Loucy (cell line): ENCODE data around the gene DTNA.

ENCODE experiments used
- H2AFZ ChIP-seq: fragments of 200-600 bp; sonication (generic); 2 replicates; pipeline ENCODE4 v1.6.0; 2016; ENCODE audit warnings: antibody characterized with exemption, mild to moderate bottlenecking, low read length, moderate library complexity
- H3F3A ChIP-seq: fragments of 200-600 bp; 2 replicates; pipeline ENCODE4 v1.6.0; 2016; ENCODE audit warnings: antibody characterized with exemption, low read depth, mild to moderate bottlenecking
- H3K27me3 ChIP-seq: fragments of 200-600 bp; sonication (generic); 2 replicates; pipeline ENCODE4 v1.6.1; 2014; ENCODE audit warnings: low read length, mild to moderate bottlenecking; ENCODE audit not compliant: insufficient read depth, poor library complexity, severe bottlenecking
- H3K36me3 ChIP-seq: fragments of 200-600 bp; sonication (generic); 2 replicates; pipeline ENCODE4 v1.6.1; 2016; ENCODE audit warnings: low read length; ENCODE audit not compliant: insufficient read depth
- H3K4me1 ChIP-seq: fragments of 200-600 bp; sonication (generic); 2 replicates; pipeline ENCODE4 v1.5.1; 2014; ENCODE audit warnings: low read length, mild to moderate bottlenecking; ENCODE audit not compliant: insufficient read depth, poor library complexity, severe bottlenecking
- H3K4me2 ChIP-seq: fragments of 200-600 bp; sonication (generic); 2 replicates; pipeline ENCODE4 v1.6.0; 2014; ENCODE audit warnings: antibody characterized with exemption, low read length, low read depth, mild to moderate bottlenecking; ENCODE audit not compliant: poor library complexity, severe bottlenecking
- H3K4me3 ChIP-seq: fragments of 200-600 bp; sonication (generic); 2 replicates; pipeline ENCODE4 v1.5.1; 2014; ENCODE audit warnings: low read length, mild to moderate bottlenecking, mixed read lengths; ENCODE audit not compliant: poor library complexity, severe bottlenecking
- H3K79me2 ChIP-seq: fragments of 200-600 bp; sonication (generic); 2 replicates; pipeline ENCODE4 v1.6.1; 2014; ENCODE audit warnings: low read length; ENCODE audit not compliant: insufficient read depth
- H3K9ac ChIP-seq: fragments of 200-600 bp; sonication (generic); 2 replicates; pipeline ENCODE4 v1.6.0; 2014; ENCODE audit warnings: mild to moderate bottlenecking, low read depth, low read length, moderate library complexity; ENCODE audit not compliant: poor library complexity, severe bottlenecking
- H3K9me2 ChIP-seq: fragments of 200-600 bp; sonication (generic); replicated peaks from 2 replicates; pipeline ENCODE4 v1.6.1; 2016; ENCODE audit warnings: low read depth, low read length, mixed read lengths
- H3K9me3 ChIP-seq: fragments of 200-600 bp; sonication (generic); 2 replicates; pipeline ENCODE4 v1.6.1; 2014; ENCODE audit warnings: mild to moderate bottlenecking, antibody characterized with exemption, low read length, low read depth; ENCODE audit not compliant: insufficient read depth
- H4K20me1 ChIP-seq: fragments of 200-600 bp; sonication (generic); 2 replicates; pipeline ENCODE4 v1.6.0; 2014; ENCODE audit warnings: antibody characterized with exemption, low read length, mild to moderate bottlenecking; ENCODE audit not compliant: insufficient read depth, poor library complexity, severe bottlenecking
- EZH2phosphoT487 ChIP-seq: fragments of 200-600 bp; IDR thresholded peaks from 2 replicates; pipeline ENCODE4 v1.6.1; 2018; ENCODE audit warnings: antibody characterized with exemption, mild to moderate bottlenecking, moderate library complexity, borderline replicate concordance
- TF ChIP-seq, protein P1 (sequence below): fragments of 200-600 bp; sonication (generic); conservative IDR thresholded peaks from 2 replicates; pipeline ENCODE4 v1.5.1; 2014; ENCODE audit warnings: mild to moderate bottlenecking, antibody characterized with exemption, low read length

The DTNA gene

DNA sequence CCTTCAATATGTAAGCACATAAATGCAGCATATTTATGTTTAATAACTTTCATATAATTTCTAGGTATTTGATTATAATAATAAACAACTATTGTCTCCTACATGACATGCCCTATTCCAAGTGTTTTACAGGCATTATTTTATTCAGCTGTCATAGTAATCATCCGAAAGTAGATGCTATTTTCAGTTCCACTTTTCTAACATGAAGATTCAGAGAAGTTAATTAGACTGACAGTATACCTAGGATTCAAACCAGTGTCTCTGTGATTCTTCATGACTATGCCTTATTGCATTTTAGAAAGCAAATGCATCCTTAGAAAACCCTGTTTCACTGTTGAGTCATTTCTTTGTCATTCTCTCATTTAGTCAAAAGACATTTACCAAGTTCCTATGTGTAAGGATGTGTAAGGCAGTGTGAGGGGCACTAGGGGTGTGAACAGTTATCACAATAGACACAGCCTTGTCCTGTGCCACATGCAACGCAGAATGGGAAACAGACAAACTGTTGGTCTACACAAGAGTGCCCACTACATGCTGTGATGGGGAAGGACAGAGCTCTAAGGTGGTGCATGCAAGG, 79.8 kb downstream of the DTNA start:
- H3K27me3 ChIP-seq, result no peaks in the 10 kb centered on the region
- no peak overlapping the region for H2AFZ ChIP-seq
- no peaks in the 10 kb centered on the region for H3K79me2 ChIP-seq
- no peaks in the 10 kb centered on the region for H4K20me1 ChIP-seq
- H3F3A ChIP-seq, result no peaks in the 10 kb centered on the region
- no peak overlapping the region for H3K4me3 ChIP-seq
- H3K36me3 ChIP-seq, result no peaks in the 10 kb centered on the region
- no peaks in the 10 kb centered on the region for H3K9me2 ChIP-seq
- no peak overlapping the region for H3K9ac ChIP-seq
- H3K4me2 ChIP-seq, result no peak overlapping the region
- no peak for TF ChIP-seq EZH2phosphoT487
- TF ChIP-seq, protein P1, sequence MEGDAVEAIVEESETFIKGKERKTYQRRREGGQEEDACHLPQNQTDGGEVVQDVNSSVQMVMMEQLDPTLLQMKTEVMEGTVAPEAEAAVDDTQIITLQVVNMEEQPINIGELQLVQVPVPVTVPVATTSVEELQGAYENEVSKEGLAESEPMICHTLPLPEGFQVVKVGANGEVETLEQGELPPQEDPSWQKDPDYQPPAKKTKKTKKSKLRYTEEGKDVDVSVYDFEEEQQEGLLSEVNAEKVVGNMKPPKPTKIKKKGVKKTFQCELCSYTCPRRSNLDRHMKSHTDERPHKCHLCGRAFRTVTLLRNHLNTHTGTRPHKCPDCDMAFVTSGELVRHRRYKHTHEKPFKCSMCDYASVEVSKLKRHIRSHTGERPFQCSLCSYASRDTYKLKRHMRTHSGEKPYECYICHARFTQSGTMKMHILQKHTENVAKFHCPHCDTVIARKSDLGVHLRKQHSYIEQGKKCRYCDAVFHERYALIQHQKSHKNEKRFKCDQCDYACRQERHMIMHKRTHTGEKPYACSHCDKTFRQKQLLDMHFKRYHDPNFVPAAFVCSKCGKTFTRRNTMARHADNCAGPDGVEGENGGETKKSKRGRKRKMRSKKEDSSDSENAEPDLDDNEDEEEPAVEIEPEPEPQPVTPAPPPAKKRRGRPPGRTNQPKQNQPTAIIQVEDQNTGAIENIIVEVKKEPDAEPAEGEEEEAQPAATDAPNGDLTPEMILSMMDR, result no peak
- no peaks in the 10 kb centered on the region for H3K4me1 ChIP-seq
- H3K9me3 ChIP-seq, result no peaks in the 10 kb centered on the region

DNA sequence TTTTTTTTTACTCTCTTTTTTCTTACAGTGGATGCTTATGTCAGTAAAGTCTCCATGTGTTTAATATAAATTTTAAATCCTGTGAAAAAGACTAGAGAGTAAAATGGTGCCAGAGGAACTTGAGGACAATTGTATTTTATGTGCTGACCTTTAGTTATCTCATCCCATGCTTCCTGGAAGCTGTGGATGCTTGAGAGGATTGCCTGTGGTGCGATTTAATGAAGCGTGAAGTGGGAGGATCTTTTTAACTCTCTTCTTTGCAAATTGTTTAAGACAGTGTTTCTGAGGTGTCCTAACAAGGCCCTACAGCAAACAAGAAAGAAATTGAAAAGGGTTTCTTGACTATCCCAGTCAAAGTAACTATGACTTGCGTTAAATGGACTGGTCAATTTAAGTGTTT, 84.2 kb downstream of the DTNA start:
- Histone ChIP-seq H3K79me2 (no peaks in the 10 kb centered on the region), H3K4me2 (no peak overlapping the region), H3K9me2 (no peaks in the 10 kb centered on the region), H3K36me3 (no peaks in the 10 kb centered on the region), H3K9ac (no peak overlapping the region), H2AFZ (no peak overlapping the region), H3K4me1 (no peaks in the 10 kb centered on the region), H3K27me3 (no peaks in the 10 kb centered on the region), H3K4me3 (no peak overlapping the region), H4K20me1 (no peaks in the 10 kb centered on the region), H3K9me3 (no peaks in the 10 kb centered on the region), H3F3A (no peaks in the 10 kb centered on the region)
- TF ChIP-seq, protein P1, result no peak
- TF ChIP-seq EZH2phosphoT487, result no peak

DNA sequence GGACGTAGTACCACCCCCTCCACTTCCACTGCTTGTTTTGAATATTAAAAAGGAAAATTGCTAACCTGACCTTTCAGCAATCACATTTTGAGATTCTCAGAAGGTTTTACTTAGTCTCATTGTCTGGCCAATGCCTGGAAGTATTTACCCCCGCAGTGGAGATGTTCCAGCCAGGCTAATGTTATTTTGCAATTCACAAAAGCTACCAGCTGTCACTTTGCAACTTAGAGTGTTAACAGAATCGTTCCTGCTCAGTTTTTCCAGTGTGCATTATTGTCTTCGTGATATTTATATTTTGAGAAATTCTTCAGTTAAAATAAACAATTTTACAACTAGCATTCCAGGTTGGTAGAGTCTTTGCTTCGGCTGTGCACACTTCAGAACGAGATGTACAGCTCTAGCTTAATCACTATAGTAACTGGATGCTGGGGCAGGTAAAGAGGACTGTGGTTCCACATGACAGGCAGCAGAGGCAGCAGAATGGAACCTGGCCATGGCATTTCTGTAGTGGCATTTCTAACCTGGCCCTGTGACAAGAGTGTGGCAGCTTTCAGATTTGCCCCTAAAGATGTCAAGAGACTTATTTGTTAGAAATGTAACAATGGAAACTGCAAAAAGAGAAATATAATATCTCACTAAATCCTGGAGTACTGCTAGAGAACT, 85.1 kb downstream of the DTNA start:
- no peaks in the 10 kb centered on the region for H3K9me2 ChIP-seq
- H4K20me1 ChIP-seq, result no peaks in the 10 kb centered on the region
- no peaks in the 10 kb centered on the region for H3K9me3 ChIP-seq
- TF ChIP-seq EZH2phosphoT487, result no peak
- TF ChIP-seq, protein P1, result no peak
- H3K4me1 ChIP-seq, result no peaks in the 10 kb centered on the region
- H2AFZ ChIP-seq, result no peak overlapping the region
- no peaks in the 10 kb centered on the region for H3K79me2 ChIP-seq
- no peaks in the 10 kb centered on the region for H3F3A ChIP-seq
- H3K4me3 ChIP-seq, result no peak overlapping the region
- H3K9ac ChIP-seq, result no peak overlapping the region
- H3K4me2 ChIP-seq, result no peak overlapping the region
- H3K36me3 ChIP-seq, result no peaks in the 10 kb centered on the region
- no peaks in the 10 kb centered on the region for H3K27me3 ChIP-seq
